HG03558 (cell line): ENCODE data around the gene SLC2A13.
"Not testable (repeated sequence)": the region's sequence is repeated elsewhere in the genome, so short reads cannot be mapped to it uniquely, and the experiment has no call there.

Experiments
- ATAC-seq: cut with Tn5 transposase; IDR thresholded peaks from one replicate; pipeline ENCODE4 v1.9.1; 2021; ENCODE audit warnings: moderate number of reproducible peaks; ENCODE audit not compliant: unreplicated experiment; ENCODE audit errors: extremely low read depth

SLC2A13 gene

GRCh38 chr12:39779768-39780340, 326.0 kb downstream of the SLC2A13 start:
- ATAC-seq: no peak

GRCh38 chr12:39777465-39777864, 328.4 kb downstream of the SLC2A13 start:
- no peak for ATAC-seq

GRCh38 chr12:39773266-39773665, 332.6 kb downstream of the SLC2A13 start:
- ATAC-seq: no peak

- no peak for ATAC-seq
Measured at GRCh38 chr12:39772821-39773259, 333.0 kb downstream of the SLC2A13 start.

- no peak for ATAC-seq
Measured at GRCh38 chr12:39771456-39771855, 334.4 kb downstream of the SLC2A13 start.

GRCh38 chr12:39764944-39765560, 340.8 kb downstream of the SLC2A13 start:
- no peak for ATAC-seq

- ATAC-seq: no peak
Measured at GRCh38 chr12:39763890-39764169, 342.1 kb downstream of the SLC2A13 start.

GRCh38 chr12:39763071-39763889, 342.6 kb downstream of the SLC2A13 start:
- no peak for ATAC-seq

- ATAC-seq: no peak
Measured at GRCh38 chr12:39755478-39755877, 350.4 kb downstream of the SLC2A13 start.

- ATAC-seq: no peak
Measured at GRCh38 chr12:39752482-39753137, 353.3 kb downstream of the SLC2A13 start.

- not testable (repeated sequence) for ATAC-seq
Measured at GRCh38 chr12:39746151-39746550, 359.7 kb downstream of the SLC2A13 start.

- ATAC-seq: no peak
Measured at GRCh38 chr12:39743655-39744054, 362.2 kb downstream of the SLC2A13 start.

- ATAC-seq: no peak
Measured at GRCh38 chr12:39736406-39736805, 369.5 kb downstream of the SLC2A13 start.

- ATAC-seq: no peak
Measured at GRCh38 chr12:39723831-39724230, 382.1 kb downstream of the SLC2A13 start.

GRCh38 chr12:39722504-39722903, 383.4 kb downstream of the SLC2A13 start:
- ATAC-seq: no peak

- ATAC-seq: no peak
Measured at GRCh38 chr12:39713552-39713951, 392.3 kb downstream of the SLC2A13 start.

GRCh38 chr12:39712334-39712733, 393.5 kb downstream of the SLC2A13 start:
- no peak for ATAC-seq
